GM12872 (cell line): ENCODE results near the gene ZMIZ2.

ENCODE experiments used
- CTCF ChIP-seq: IDR thresholded peaks from 3 replicates; pipeline ENCODE4 v1.5.1; 2011; ENCODE audit warnings: low read depth, mild to moderate bottlenecking, low read length, moderate library complexity; ENCODE audit not compliant: insufficient read depth

ZMIZ2 gene

GRCh38 chr7:44764665-44765578 is 16.3 kb downstream of the ZMIZ2 start:
- TF ChIP-seq CTCF: no peak

GRCh38 chr7:44765579-44766415 is 17.1 kb downstream of the ZMIZ2 start:
- TF ChIP-seq CTCF: no peak

- TF ChIP-seq CTCF: no peak
These were observed 17.8 kb downstream of the ZMIZ2 start for GRCh38 chr7:44766416-44766801.

- no peak for TF ChIP-seq CTCF
These were observed 18.7 kb downstream of the ZMIZ2 start for GRCh38 chr7:44767134-44767911.

- no peak for TF ChIP-seq CTCF
These were observed 19.4 kb downstream of the ZMIZ2 start for GRCh38 chr7:44767912-44768627.

- TF ChIP-seq CTCF: no peak
These were observed 20.2 kb downstream of the ZMIZ2 start for GRCh38 chr7:44768628-44769371.
